GM19397 (cell line): ENCODE measurements around the gene MGLL.

Source experiments
- ATAC-seq: cut with Tn5 transposase; IDR thresholded peaks from one replicate; pipeline ENCODE4 v1.9.1; 2021; ENCODE audit warnings: mild to moderate bottlenecking, moderate library complexity; ENCODE audit not compliant: unreplicated experiment

The MGLL gene

GRCh38 chr3:127729556-127730056, 92.7 kb downstream of the MGLL start:
- ATAC-seq = no peak

GRCh38 chr3:127728417-127729015, 93.8 kb downstream of the MGLL start:
- ATAC-seq = no peak

- no peak for ATAC-seq
Observed at GRCh38 chr3:127726894-127727293, 95.4 kb downstream of the MGLL start.

GRCh38 chr3:127723011-127723567, 99.2 kb downstream of the MGLL start:
- no peak for ATAC-seq

- no peak for ATAC-seq
Observed at GRCh38 chr3:127722091-127722784, 100.1 kb downstream of the MGLL start.

GRCh38 chr3:127720985-127721935, 101.1 kb downstream of the MGLL start:
- no peak for ATAC-seq

- no peak for ATAC-seq
Observed at GRCh38 chr3:127720161-127720823, 102.0 kb downstream of the MGLL start.

- no peak for ATAC-seq
Observed at GRCh38 chr3:127719369-127719768, 102.9 kb downstream of the MGLL start.

- no peak for ATAC-seq
Observed at GRCh38 chr3:127718916-127719290, 103.4 kb downstream of the MGLL start.

GRCh38 chr3:127718245-127718915, 103.9 kb downstream of the MGLL start:
- ATAC-seq = no peak

- ATAC-seq = no peak
Observed at GRCh38 chr3:127717357-127718244, 104.7 kb downstream of the MGLL start.

- ATAC-seq = no peak
Observed at GRCh38 chr3:127716384-127716783, 105.9 kb downstream of the MGLL start.

GRCh38 chr3:127715532-127715931, 106.8 kb downstream of the MGLL start:
- ATAC-seq = no peak

GRCh38 chr3:127714866-127715265, 107.4 kb downstream of the MGLL start:
- no peak for ATAC-seq

- ATAC-seq = no peak
Observed at GRCh38 chr3:127714125-127714571, 108.2 kb downstream of the MGLL start.

- ATAC-seq = no peak
Observed at GRCh38 chr3:127712881-127713771, 109.2 kb downstream of the MGLL start.

- no peak for ATAC-seq
Observed at GRCh38 chr3:127712461-127712860, 109.9 kb downstream of the MGLL start.

- ATAC-seq = no peak
Observed at GRCh38 chr3:127711896-127712295, 110.4 kb downstream of the MGLL start.
